ENCODE results near the gene CHRM2.

CHRM2 gene

DNA sequence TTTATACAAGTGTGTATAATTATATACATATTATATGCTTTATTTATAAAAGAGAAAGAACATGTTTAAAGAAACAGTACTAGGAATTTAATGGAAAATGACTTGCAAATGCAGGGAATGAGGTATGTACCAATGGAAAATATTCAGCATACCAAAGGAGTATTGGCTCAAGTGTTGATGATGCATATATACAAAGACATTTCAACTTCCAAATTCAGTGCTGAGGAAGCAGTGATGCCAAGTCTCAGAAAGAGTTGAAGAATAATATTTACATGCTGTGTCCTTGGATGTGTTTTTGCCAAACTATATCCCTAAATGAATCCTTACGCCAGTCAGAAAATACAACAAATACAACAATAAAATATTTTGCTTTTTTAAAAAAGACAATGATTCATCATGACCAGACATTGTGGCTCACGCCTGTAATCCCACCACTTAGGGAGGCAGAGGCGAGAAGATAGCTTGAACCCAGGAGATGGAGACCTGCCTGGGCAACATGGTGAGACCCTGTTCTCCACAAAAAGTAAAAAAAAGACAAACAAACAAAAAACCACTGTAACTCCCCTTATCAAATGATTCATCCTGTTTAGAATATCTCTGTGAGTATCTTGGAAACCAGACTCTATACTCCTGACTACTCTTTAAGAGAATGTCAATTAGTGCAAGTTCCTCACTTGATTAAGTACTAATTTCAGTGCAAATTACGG is 157.2 kb downstream of the CHRM2 start:
- DNase-seq (ENCODE audit: low read depth, low spot score): no peak

DNA sequence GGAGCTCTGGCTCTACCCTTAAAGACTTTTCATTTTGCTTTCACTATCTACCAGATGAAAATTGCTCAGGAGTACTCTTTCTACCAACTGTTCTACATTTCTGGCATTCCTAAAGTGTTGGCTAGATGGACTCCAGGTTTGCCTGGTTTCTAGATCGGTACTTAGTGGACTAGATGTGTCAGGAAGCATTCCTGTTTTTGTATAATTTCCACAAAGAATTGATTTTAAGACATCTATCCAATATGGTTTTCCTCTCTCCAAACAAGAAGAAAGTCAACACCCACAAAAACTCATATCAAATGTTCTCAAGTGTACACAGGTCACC is 157.7 kb downstream of the CHRM2 start:
- no peak for DNase-seq (ENCODE audit: low read depth, low spot score)

DNA sequence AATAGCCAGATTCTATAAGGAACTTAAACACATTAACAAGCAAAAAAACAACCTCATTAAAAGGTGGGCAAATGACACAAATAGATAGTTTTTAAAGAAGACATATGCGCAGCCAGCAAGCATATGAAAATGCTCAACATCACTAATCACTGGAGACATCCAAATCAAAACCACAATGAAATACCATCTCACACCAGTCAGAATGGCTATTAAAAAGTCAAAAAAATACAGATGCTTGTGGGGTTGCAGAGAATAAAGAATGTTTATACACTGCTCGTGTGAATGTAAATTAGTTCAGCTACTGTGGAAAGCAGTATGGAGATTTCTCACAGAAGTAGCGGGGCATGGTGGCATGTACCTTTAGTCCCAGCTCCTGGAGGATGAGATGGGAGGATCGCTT is 164.0 kb downstream of the CHRM2 start:
- no peak for DNase-seq (ENCODE audit: low read depth, low spot score)

DNA sequence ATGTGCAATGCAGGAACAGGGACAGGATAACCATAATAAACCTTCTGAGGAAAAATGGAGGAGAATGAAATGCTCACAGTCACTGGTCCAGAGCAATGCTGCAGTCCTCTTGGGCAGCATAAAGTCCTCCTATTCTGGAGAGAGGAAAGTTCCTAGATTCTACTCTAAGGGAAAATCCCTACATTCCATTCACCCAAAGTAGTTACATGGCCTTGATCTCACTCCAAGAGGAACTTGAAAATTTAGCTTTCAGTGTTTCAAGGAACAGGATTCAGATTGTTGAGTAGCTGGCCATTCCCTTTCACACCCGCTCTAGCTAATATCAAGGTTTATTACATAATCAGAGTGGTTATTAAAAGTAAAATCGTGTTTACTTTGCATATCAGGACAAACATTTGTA is 168.3 kb downstream of the CHRM2 start:
- no peak for DNase-seq (ENCODE audit: low read depth, low spot score)

DNA sequence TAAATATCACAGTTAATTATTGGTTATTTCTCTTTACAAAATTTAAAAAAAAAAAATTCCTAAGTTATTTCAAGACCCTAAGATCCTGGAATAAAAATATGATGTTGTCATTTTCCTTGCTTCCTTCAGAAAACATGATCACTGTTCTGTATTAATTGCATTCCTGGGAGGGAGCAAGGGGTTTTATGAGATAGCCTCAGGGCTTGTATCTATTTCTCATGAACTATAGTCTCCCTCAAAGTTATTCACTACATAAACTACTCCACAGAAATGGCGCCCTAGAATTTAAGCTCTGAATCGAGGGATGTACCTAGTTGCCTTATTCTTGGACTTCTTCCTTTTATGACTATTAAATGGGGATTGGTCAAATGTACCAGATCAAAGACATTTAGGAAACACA is 170.3 kb downstream of the CHRM2 start:
- no peak for DNase-seq (ENCODE audit: low read depth, low spot score)

DNA sequence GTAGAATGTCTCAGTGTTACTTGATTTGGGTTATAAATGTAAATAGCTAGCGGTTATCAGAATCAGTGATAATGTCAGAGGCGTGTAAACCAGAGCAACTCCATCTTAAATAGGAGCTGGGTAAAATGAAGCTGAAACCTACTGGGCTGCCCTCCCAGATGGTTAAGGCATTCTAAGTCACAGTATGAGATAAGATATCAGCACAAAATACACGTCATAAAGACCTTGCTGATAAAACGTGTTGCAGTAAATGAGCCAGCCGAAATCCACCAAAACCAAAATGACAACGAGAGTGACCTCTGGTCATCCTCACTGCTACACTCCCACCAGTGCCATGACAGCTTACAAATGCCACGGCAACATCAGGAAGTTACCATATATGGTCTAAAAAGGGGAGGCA is 172.3 kb downstream of the CHRM2 start:
- DNase-seq (ENCODE audit: low read depth, low spot score): no peak

DNA sequence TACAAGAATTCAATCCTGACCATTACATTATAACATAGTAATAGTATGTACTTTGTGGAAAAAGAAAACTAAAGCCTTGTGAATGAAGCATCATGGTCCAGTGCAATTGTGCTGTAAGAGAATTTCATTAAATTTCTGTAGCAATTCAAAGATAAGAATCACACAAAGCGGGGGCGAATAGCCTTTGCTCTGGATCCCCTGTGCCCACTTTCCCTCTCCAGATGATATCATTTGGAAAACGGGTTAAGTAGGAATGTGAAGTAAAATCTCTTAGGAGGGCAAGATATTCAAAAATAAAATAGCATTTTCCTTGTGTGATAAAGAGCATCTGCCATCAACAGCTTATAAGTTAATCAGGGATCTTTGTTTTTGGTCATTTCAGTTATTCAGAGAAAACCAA is 177.1 kb downstream of the CHRM2 start:
- no peak for DNase-seq (ENCODE audit: low read depth, low spot score)

DNA sequence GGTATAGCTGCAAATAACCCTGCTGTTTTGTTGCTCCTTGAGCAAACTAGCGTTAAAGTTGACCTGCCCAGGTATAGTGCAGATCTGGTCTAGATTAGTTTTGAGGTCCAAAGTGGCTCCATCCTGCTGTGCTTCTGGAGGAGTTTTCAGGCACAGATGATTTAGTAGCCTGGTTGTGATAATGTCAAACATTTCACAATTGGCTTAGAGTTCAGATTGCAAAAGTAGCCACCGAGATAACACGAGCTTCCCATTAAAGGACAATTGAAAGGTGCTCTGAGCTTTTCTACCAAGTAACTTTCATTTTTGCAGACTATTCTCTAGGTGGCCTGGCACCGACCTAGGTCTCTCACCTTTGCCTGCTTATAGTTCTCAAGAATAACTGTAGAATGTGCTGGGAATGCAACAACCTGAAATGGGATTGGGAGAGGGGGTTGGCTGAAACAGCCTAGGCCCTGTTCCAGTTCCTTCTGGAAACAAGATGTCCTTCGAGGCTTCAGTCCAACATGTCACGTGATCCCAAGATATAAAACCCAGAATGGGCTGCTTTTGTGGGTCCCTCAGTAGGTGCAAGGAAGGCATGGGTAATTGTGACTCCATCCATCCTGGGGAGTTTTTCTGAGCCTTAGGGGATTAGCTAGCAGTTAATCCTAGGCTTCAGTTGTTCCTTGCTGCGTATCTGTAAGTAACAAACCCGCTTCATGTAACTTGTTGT is 201.0 kb downstream of the CHRM2 start:
- DNase-seq (ENCODE audit: low read depth, low spot score): no peak

Measured in activated naive CD8-positive, alpha-beta T cell treated with anti-CD3 and anti-CD28 coated beads, Interleukin-2, amount 50 U/mL, for 16 hours (primary cell).